Skeletal muscle satellite cell (primary cell): ENCODE data around the gene HOXB6.
A peak's percentile ranks its signal among the peaks of the same experiment; 100 is the strongest.

ENCODE experiments used
- H3K27me3 ChIP-seq: 2 replicates; pipeline ENCODE4 v1.7.0; 2013; ENCODE audit warnings: low read length; ENCODE audit not compliant: control insufficient read depth, insufficient read depth
- H3K36me3 ChIP-seq: 2 replicates; pipeline ENCODE4 v1.7.0; 2013; ENCODE audit warnings: mild to moderate bottlenecking, control low read depth, low read length; ENCODE audit not compliant: insufficient read depth
- H3K4me1 ChIP-seq: 2 replicates; pipeline ENCODE4 v1.7.0; 2013; ENCODE audit warnings: low read length; ENCODE audit not compliant: control insufficient read depth, insufficient read depth
- H3K4me2 ChIP-seq: 2 replicates; pipeline ENCODE4 v1.7.0; 2013; ENCODE audit warnings: mild to moderate bottlenecking, low read length
- H3K4me3 ChIP-seq: 2 replicates; pipeline ENCODE4 v1.7.0; 2013; ENCODE audit warnings: low read length
- H3K9ac ChIP-seq: 2 replicates; pipeline ENCODE4 v1.7.0; 2013; ENCODE audit warnings: mild to moderate bottlenecking, low read depth, low read length, moderate library complexity
- H3K9me3 ChIP-seq: replicated peaks from 2 replicates; pipeline ENCODE4 v1.7.0; 2013; ENCODE audit warnings: mild to moderate bottlenecking, control low read depth, low read length

HOXB6 gene

GRCh38 chr17:48609759-48610281 is 5.0 kb upstream of the HOXB6 start:
- Histone ChIP-seq H3K27me3 (peaks cover 11% of the 10 kb centered on the region), H3K4me3 (peak overlapping the region; percentile 95)

DNA sequence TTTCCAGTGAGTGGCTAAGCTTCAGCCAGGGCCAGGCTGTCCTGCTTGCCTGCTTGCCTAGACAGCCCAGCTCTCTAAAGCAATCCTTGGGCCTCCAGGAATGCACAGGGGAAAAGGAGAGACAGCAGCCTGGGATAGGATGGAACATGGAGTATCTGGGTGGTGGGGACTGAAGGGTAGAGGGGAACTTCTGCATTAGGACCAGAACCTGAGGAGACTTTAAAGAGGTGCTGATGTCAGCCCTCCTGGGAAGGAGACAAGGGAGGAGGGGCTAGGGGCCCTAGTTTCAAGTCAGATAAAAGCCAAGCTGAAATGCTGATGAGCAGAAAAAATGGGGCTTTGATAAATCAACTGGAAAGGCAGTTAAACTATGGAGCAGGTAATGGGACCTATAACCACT is 4.2 kb upstream of the HOXB6 start:
- Histone ChIP-seq H3K4me3 (no peak overlapping the region), H3K27me3 (peaks cover 4% of the 10 kb centered on the region), H3K4me2 (peak overlapping the region; percentile 99), H3K4me1 (peaks cover 26% of the 10 kb centered on the region), H3K9ac (no peak overlapping the region), H3K36me3 (no peaks in the 10 kb centered on the region), H3K9me3 (no peaks in the 10 kb centered on the region)

More at GRCh38 chr17:48609759-48610281, 5.0 kb upstream of the HOXB6 start:
- no peaks in the 10 kb centered on the region for H3K9me3 ChIP-seq
- peak overlapping the region; percentile 99 for H3K4me2 ChIP-seq
- H3K4me1 ChIP-seq: peaks cover 31% of the 10 kb centered on the region
- H3K36me3 ChIP-seq: no peaks in the 10 kb centered on the region
- H3K9ac ChIP-seq: peak overlapping the region; percentile 98

- Histone ChIP-seq H3K27me3 (no peaks in the 10 kb centered on the region), H3K4me3 (no peak overlapping the region), H3K4me2 (no peak overlapping the region), H3K9me3 (no peaks in the 10 kb centered on the region), H3K9ac (no peak overlapping the region), H3K36me3 (no peaks in the 10 kb centered on the region), H3K4me1 (peaks cover 21% of the 10 kb centered on the region)
Observed at GRCh38 chr17:48608494-48608834, 3.7 kb upstream of the HOXB6 start.

- no peaks in the 10 kb centered on the region for H3K27me3 ChIP-seq
- H3K36me3 ChIP-seq: no peaks in the 10 kb centered on the region
- no peak overlapping the region for H3K4me2 ChIP-seq
- no peak overlapping the region for H3K4me3 ChIP-seq
- H3K9me3 ChIP-seq: no peaks in the 10 kb centered on the region
- peaks cover 21% of the 10 kb centered on the region for H3K4me1 ChIP-seq
- no peak overlapping the region for H3K9ac ChIP-seq
Observed at GRCh38 chr17:48606892-48607614, 2.3 kb upstream of the HOXB6 start.

DNA sequence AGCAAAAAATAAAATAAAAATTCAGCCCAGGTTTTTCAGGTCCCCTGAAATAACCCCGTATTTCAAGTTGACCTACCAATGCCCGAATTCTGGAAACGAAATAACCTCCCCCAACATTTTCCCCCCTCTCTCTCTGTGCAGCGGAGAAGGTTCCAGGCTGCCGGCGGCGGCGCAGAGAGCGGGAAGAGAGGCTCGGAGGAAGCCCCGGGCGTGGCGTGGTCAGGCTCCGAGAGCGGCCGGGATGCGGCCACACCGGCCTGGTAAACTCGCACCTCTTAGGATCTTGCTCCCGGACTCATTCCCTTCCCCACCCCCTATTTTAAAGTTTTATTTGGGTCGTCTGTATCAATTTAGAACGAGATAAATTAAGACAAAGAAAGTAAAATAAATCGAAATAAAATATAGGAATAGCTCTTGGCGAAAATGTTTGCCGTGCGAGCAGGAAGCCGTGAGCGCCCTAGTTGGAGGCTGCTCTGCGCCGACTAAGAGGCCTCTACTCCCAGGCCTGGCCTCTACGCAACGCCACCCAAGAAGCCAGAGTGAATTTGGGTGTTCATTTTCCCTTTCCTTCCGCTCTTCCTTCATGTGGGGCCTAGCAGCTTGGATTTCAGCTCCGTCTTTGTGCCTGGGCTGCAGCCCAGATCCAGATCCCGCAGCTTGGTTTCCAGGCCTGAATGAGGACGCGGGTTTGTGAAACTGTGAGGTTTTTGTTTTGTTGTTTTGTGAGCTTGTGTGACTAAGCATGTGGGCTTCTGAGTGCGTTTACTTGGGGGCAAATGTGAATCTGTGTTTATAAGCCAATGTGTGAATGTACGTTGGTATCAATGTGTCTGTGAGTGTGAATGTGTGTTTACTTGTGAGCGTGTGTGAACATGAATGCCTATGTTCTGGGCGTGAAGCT is 1.5 kb upstream of the HOXB6 start:
- H3K27me3 ChIP-seq: no peaks in the 10 kb centered on the region
- H3K9ac ChIP-seq: no peak overlapping the region
- H3K4me3 ChIP-seq: no peak overlapping the region
- no peak overlapping the region for H3K4me2 ChIP-seq
- peaks cover 20% of the 10 kb centered on the region for H3K4me1 ChIP-seq
- no peaks in the 10 kb centered on the region for H3K9me3 ChIP-seq
- no peaks in the 10 kb centered on the region for H3K36me3 ChIP-seq

DNA sequence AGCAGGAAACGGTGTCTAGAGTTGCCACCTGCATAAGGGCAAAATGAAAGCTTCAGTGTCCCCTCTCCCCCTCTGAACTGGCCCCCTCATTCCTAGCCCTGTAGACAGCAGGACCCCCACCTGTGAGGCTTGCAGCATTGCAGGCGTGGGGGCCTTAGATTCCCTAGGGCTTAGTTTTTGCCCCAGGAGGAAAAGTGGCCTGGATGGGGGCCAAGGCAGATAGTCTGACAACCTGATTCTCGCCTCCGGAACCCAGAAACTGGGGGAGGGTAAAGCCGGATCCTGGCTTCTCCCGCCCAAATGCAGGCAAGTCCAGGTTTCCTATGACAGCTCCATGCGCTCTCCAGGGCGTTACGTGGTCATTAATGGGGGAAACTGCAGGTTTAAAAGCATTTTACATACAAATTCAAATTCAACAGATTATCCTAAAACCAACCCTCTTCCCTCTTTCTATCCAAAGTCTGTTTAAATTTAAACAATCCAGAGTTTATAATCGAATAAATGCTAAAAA is 678 bp upstream of the HOXB6 start:
- H3K36me3 ChIP-seq: no peaks in the 10 kb centered on the region
- H3K9me3 ChIP-seq: no peaks in the 10 kb centered on the region
- peak overlapping the region; percentile 88 for H3K9ac ChIP-seq
- peak overlapping the region; percentile 81 for H3K4me2 ChIP-seq
- H3K27me3 ChIP-seq: no peaks in the 10 kb centered on the region
- peak overlapping the region; percentile 91 for H3K4me3 ChIP-seq
- H3K4me1 ChIP-seq: peaks cover 20% of the 10 kb centered on the region

- H3K9me3 ChIP-seq: no peaks in the 10 kb centered on the region
- peak overlapping the region; percentile 81 for H3K4me2 ChIP-seq
- no peaks in the 10 kb centered on the region for H3K27me3 ChIP-seq
- peak overlapping the region; percentile 88 for H3K9ac ChIP-seq
- no peaks in the 10 kb centered on the region for H3K36me3 ChIP-seq
- H3K4me3 ChIP-seq: peak overlapping the region; percentile 91
- H3K4me1 ChIP-seq: peaks cover 15% of the 10 kb centered on the region
Observed at GRCh38 chr17:48603959-48604769, 622 bp downstream of the HOXB6 start.

- no peaks in the 10 kb centered on the region for H3K27me3 ChIP-seq
- H3K4me1 ChIP-seq: peaks cover 27% of the 10 kb centered on the region
- no peaks in the 10 kb centered on the region for H3K9me3 ChIP-seq
- peak overlapping the region; percentile 81 for H3K4me2 ChIP-seq
- peak overlapping the region; percentile 91 for H3K4me3 ChIP-seq
- no peaks in the 10 kb centered on the region for H3K36me3 ChIP-seq
- peak overlapping the region; percentile 42 for H3K9ac ChIP-seq
Observed at GRCh38 chr17:48601539-48602425, 3.0 kb downstream of the HOXB6 start.

GRCh38 chr17:48601207-48601538 is 3.6 kb downstream of the HOXB6 start:
- no peaks in the 10 kb centered on the region for H3K27me3 ChIP-seq

DNA sequence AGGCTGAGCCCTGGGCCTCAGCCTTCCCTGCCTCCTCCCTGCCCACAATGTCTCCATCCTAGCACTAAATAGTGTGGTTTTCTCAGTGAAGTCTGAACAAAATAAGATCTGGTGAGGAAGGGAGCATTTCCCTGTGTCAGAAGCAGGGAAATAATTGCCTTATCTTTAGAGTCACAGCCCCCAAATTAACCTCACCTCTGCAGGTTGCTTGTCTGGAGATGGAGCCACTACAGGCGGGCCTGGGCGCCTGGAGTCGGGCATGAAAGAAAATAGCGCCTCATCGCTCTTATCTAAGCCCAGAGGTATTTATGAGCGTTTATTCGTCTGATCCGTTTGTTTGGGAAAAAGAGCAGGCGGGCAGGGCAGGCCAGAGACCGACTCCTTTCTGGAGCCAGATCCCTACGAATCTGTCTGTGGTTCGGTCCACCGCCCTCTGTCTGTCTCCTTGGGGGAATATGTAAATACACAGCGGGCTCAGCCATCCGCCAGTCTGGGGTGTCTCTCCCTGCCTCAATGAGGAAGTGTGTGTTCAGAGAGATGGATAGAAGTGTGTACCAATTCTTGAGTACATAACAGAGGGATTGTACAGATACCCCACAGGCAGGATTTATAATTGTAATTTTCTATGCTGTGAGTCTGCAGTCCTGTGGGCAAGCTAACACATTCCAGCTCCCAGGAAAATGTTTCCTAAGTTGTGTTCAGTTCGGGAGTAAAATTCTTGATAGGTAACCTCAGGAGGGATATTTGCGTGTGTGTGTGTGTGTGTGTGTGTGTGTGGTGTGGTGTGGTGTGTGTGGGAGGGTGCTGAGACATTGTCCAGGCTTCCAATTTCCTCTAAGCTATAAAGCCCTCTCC is 4.3 kb downstream of the HOXB6 start:
- Histone ChIP-seq H3K4me2 (no peak overlapping the region), H3K9ac (no peak overlapping the region), H3K36me3 (no peaks in the 10 kb centered on the region), H3K27me3 (no peaks in the 10 kb centered on the region), H3K9me3 (no peaks in the 10 kb centered on the region), H3K4me1 (peaks cover 28% of the 10 kb centered on the region), H3K4me3 (no peak overlapping the region)

More at GRCh38 chr17:48601207-48601538, 3.6 kb downstream of the HOXB6 start:
- Histone ChIP-seq H3K36me3 (no peaks in the 10 kb centered on the region), H3K9me3 (no peaks in the 10 kb centered on the region), H3K4me2 (peak overlapping the region; percentile 81), H3K4me1 (peaks cover 29% of the 10 kb centered on the region), H3K4me3 (no peak overlapping the region), H3K9ac (no peak overlapping the region)
